Upper lobe of right lung (tissue), 1 donor: Measurements from ENCODE around the gene PPME1. TPM values are rescaled to one million over a fixed set of nuclear protein-coding genes. Genes with fewer than 3 reads are reported as not detected.
A peak's percentile ranks its signal among the peaks of the same experiment; 100 is the strongest.
"Not testable (repeated sequence)": the region's sequence is repeated elsewhere in the genome, so short reads cannot be mapped to it uniquely, and the experiment has no call there.

ENCODE experiments used
- ATAC-seq: fragments of 200-7000 bp; cut with Tn5 transposase; one replicate; pipeline ENCODE4 v1.9.1; 2020; ENCODE audit warnings: mild to moderate bottlenecking, moderate library complexity
- DNase-seq: peaks from one replicate; pipeline ENCODE4 v3.0.0-alpha.2; 2020
- H3K27ac ChIP-seq: fragments of 200-600 bp; one replicate; pipeline ENCODE4 v1.8.0; 2022
- H3K27me3 ChIP-seq: fragments of 200-600 bp; one replicate; pipeline ENCODE4 v1.8.0; 2022; ENCODE audit warnings: mild to moderate bottlenecking
- H3K36me3 ChIP-seq: fragments of 200-600 bp; one replicate; pipeline ENCODE4 v1.8.0; 2022
- H3K4me1 ChIP-seq: fragments of 200-600 bp; one replicate; pipeline ENCODE4 v1.8.0; 2022
- H3K4me3 ChIP-seq: fragments of 200-600 bp; one replicate; pipeline ENCODE4 v1.8.0; 2022; ENCODE audit warnings: mild to moderate bottlenecking
- H3K9me3 ChIP-seq: fragments of 200-600 bp; one replicate; pipeline ENCODE4 v1.8.0; 2022
- CTCF ChIP-seq: fragments of 200-600 bp; IDR thresholded peaks from one replicate; pipeline ENCODE4 v1.8.0; 2022; ENCODE audit warnings: antibody characterized with exemption
- intact Hi-C: fragments of 100-400 bp; cut with DNase I; formaldehyde crosslinking; loops from one replicate; pipeline ENCODE4 v1.11.0; 2022
- total RNA-seq: library from RNA; stranded (reverse); fragmentation: NEBNext Ultra II Directional; extraction: Animal tissue kit (Norgen Biotek cat#: 25700); gene quantifications from one replicate; pipeline ENCODE4 v1.2.1, GENCODE V29; 2021
- donor health status: DM: no; HTN: yes; CAD: no; lungs with severe emphysema.

Gene PPME1
- total RNA-seq, 1 donor from 2014 or later: 32.0 TPM

- TF ChIP-seq CTCF: no peak
- ATAC-seq: no peak
- no peak overlapping the region for H3K4me3 ChIP-seq
- intact Hi-C loops: no loop called here
- no peaks in the 10 kb centered on the region for H3K9me3 ChIP-seq
- no peaks in the 10 kb centered on the region for H3K27me3 ChIP-seq
- no peak for DNase-seq
- peaks cover 41% of the 10 kb centered on the region for H3K36me3 ChIP-seq
- H3K27ac ChIP-seq: no peak overlapping the region
- H3K4me1 ChIP-seq: no peaks in the 10 kb centered on the region
Observed at GRCh38 chr11:74134661-74135060, 36.4 kb upstream of the PPME1 start.

GRCh38 chr11:74135127-74135840 lies 35.8 kb upstream of the PPME1 start:
- Histone ChIP-seq H3K36me3 (peaks cover 41% of the 10 kb centered on the region), H3K9me3 (no peaks in the 10 kb centered on the region), H3K4me1 (no peaks in the 10 kb centered on the region), H3K27ac (no peak overlapping the region), H3K4me3 (no peak overlapping the region), H3K27me3 (no peaks in the 10 kb centered on the region)
- intact Hi-C loops: no loop called here
- ATAC-seq (no peak), DNase-seq (no peak)
- no peak for TF ChIP-seq CTCF

GRCh38 chr11:74138021-74138420 lies 33.1 kb upstream of the PPME1 start:
- peaks cover 21% of the 10 kb centered on the region for H3K36me3 ChIP-seq
- H3K27me3 ChIP-seq: no peaks in the 10 kb centered on the region
- H3K9me3 ChIP-seq: no peaks in the 10 kb centered on the region
- ATAC-seq (no peak), DNase-seq (no peak)
- H3K4me3 ChIP-seq: no peak overlapping the region
- no peaks in the 10 kb centered on the region for H3K4me1 ChIP-seq
- intact Hi-C loops: no loop called here
- TF ChIP-seq CTCF: no peak
- peak overlapping the region; percentile 3 for H3K27ac ChIP-seq

GRCh38 chr11:74138572-74138971 lies 32.5 kb upstream of the PPME1 start:
- H3K9me3 ChIP-seq: no peaks in the 10 kb centered on the region
- no peak overlapping the region for H3K4me3 ChIP-seq
- DNase-seq (no peak), ATAC-seq (peak; percentile 87)
- H3K27me3 ChIP-seq: no peaks in the 10 kb centered on the region
- no peaks in the 10 kb centered on the region for H3K4me1 ChIP-seq
- peak overlapping the region; percentile 3 for H3K27ac ChIP-seq
- peaks cover 17% of the 10 kb centered on the region for H3K36me3 ChIP-seq
- TF ChIP-seq CTCF: no peak
- intact Hi-C loops: no loop called here

GRCh38 chr11:74139151-74139918 lies 31.8 kb upstream of the PPME1 start:
- Histone ChIP-seq H3K9me3 (no peaks in the 10 kb centered on the region), H3K27ac (no peak overlapping the region)
- DNase-seq: no peak

GRCh38 chr11:74139919-74140431 lies 31.1 kb upstream of the PPME1 start:
- H3K4me1 ChIP-seq, H3K4me3 ChIP-seq, H3K27ac ChIP-seq, DNase-seq, H3K27me3 ChIP-seq, intact Hi-C loops, ATAC-seq, H3K9me3 ChIP-seq: not testable (repeated sequence)
- peaks cover 17% of the 10 kb centered on the region for H3K36me3 ChIP-seq

More at GRCh38 chr11:74139151-74139918, 31.8 kb upstream of the PPME1 start:
- no peak for TF ChIP-seq CTCF
- peaks cover 17% of the 10 kb centered on the region for H3K36me3 ChIP-seq
- no peak overlapping the region for H3K4me3 ChIP-seq
- no peaks in the 10 kb centered on the region for H3K4me1 ChIP-seq
- intact Hi-C loops: no loop called here
- H3K27me3 ChIP-seq: no peaks in the 10 kb centered on the region
- ATAC-seq: no peak
